Glomerular endothelial cell (primary cell): ENCODE results near the gene CARHSP1. TPM values are rescaled to one million over a fixed set of nuclear protein-coding genes. Genes with fewer than 3 reads are reported as not detected.
"Not testable (repeated sequence)": the region's sequence is repeated elsewhere in the genome, so short reads cannot be mapped to it uniquely, and the experiment has no call there.

Experiments
- DNase-seq: peaks from one replicate; pipeline ENCODE4 v3.0.0-alpha.2; 2011; ENCODE audit warnings: low read depth, low spot score; ENCODE audit errors: extremely low read depth
- total RNA-seq: library from RNA; depleted of rRNA; stranded (reverse); fragments of >200 nt; gene quantifications from 2 replicates; pipeline ENCODE4 v1.2.3, GENCODE V29; 2015

CARHSP1 gene
- total RNA-seq, 1 donor from 2014 or later, result 77.0 TPM

GRCh38 chr16:8836797-8837196, 32.0 kb downstream of the CARHSP1 start:
- DNase-seq, result not testable (repeated sequence)

GRCh38 chr16:8832717-8833105, 36.1 kb downstream of the CARHSP1 start:
- no peak for DNase-seq

GRCh38 chr16:8831871-8832716, 36.7 kb downstream of the CARHSP1 start:
- DNase-seq, result no peak

- no peak for DNase-seq
These were observed 37.4 kb downstream of the CARHSP1 start for GRCh38 chr16:8831450-8831849.

- DNase-seq, result no peak
These were observed 40.2 kb downstream of the CARHSP1 start for GRCh38 chr16:8828541-8829165.

- DNase-seq, result no peak
These were observed 42.4 kb downstream of the CARHSP1 start for GRCh38 chr16:8826278-8826879.

GRCh38 chr16:8822403-8822802, 46.4 kb downstream of the CARHSP1 start:
- no peak for DNase-seq

GRCh38 chr16:8819411-8820034, 49.3 kb downstream of the CARHSP1 start:
- no peak for DNase-seq

GRCh38 chr16:8818504-8819270, 50.1 kb downstream of the CARHSP1 start:
- no peak for DNase-seq

- no peak for DNase-seq
These were observed 51.7 kb downstream of the CARHSP1 start for GRCh38 chr16:8816967-8817655.

- no peak for DNase-seq
These were observed 54.6 kb downstream of the CARHSP1 start for GRCh38 chr16:8814095-8814806.

GRCh38 chr16:8812162-8812843, 56.5 kb downstream of the CARHSP1 start:
- no peak for DNase-seq

GRCh38 chr16:8808613-8809353, 60.0 kb downstream of the CARHSP1 start:
- DNase-seq, result no peak

GRCh38 chr16:8808009-8808408, 60.8 kb downstream of the CARHSP1 start:
- no peak for DNase-seq

GRCh38 chr16:8807189-8807588, 61.6 kb downstream of the CARHSP1 start:
- DNase-seq, result no peak

- DNase-seq, result no peak
These were observed 62.4 kb downstream of the CARHSP1 start for GRCh38 chr16:8806272-8806983.

- no peak for DNase-seq
These were observed 64.5 kb downstream of the CARHSP1 start for GRCh38 chr16:8804313-8804712.
